ENCODE measurements around the gene CACTIN. TPM values are rescaled to one million over a fixed set of nuclear protein-coding genes. Genes with fewer than 3 reads are reported as not detected.

Gene CACTIN
- total and polyA plus RNA-seq, 4 donors, result 16.7 to 23.4 (median 18.7) TPM

GRCh38 chr19:3661284-3662238 lies 35.0 kb upstream of the CACTIN start:
- no peaks in the 10 kb centered on the region for H3K9me3 ChIP-seq (ENCODE audit: control insufficient read depth in 4 of 4, insufficient read depth in 3 of 4, low read length in 3 of 4)
- no peak overlapping the region for H3K27ac ChIP-seq (ENCODE audit: low read depth in 1 of 2, low read length in 1 of 2)
- no peaks in the 10 kb centered on the region for H3K4me1 ChIP-seq (ENCODE audit: control insufficient read depth in 5 of 5, insufficient read depth in 5 of 5, low read length in 5 of 5)
- H3K27me3 ChIP-seq (ENCODE audit: control insufficient read depth in 3 of 3, insufficient read depth in 3 of 3, low read length in 2 of 3), result no peaks in the 10 kb centered on the region
- peaks cover 6 to 58% (median 29%) of the 10 kb centered on the region in 4 donors for H3K36me3 ChIP-seq (ENCODE audit: control insufficient read depth in 4 of 4, insufficient read depth in 4 of 4, low read length in 4 of 4)
- no peak overlapping the region for H3K9ac ChIP-seq (ENCODE audit: insufficient read depth in 1 of 2, low read length in 2 of 2)
- 96 to 99% methylated on average over 33 to 34 of the region's 34 CpGs for WGBS, 2 donors
- no peak for ATAC-seq (ENCODE audit: insufficient read depth, low FRiP score)
- no peak for TF ChIP-seq CTCF (IDR thresholded peaks at IDR 0.05; ENCODE audit: control extremely low read depth, extremely low read depth)
- no peak for DNase-seq
- H3K4me3 ChIP-seq, result no peak overlapping the region

- Histone ChIP-seq H3K9ac (ENCODE audit: insufficient read depth in 1 of 2, low read length in 2 of 2) (no peak overlapping the region), H3K27me3 (ENCODE audit: control insufficient read depth in 3 of 3, insufficient read depth in 3 of 3, low read length in 2 of 3) (no peaks in the 10 kb centered on the region), H3K4me3 (no peak overlapping the region), H3K36me3 (ENCODE audit: control insufficient read depth in 4 of 4, insufficient read depth in 4 of 4, low read length in 4 of 4) (peaks cover 6 to 67% (median 28%) of the 10 kb centered on the region in 4 donors), H3K27ac (ENCODE audit: low read depth in 1 of 2, low read length in 1 of 2) (no peak overlapping the region), H3K9me3 (ENCODE audit: control insufficient read depth in 4 of 4, insufficient read depth in 3 of 4, low read length in 3 of 4) (no peaks in the 10 kb centered on the region), H3K4me1 (ENCODE audit: control insufficient read depth in 5 of 5, insufficient read depth in 5 of 5, low read length in 5 of 5) (no peaks in the 10 kb centered on the region)
- no peak for TF ChIP-seq CTCF (IDR thresholded peaks at IDR 0.05; ENCODE audit: control extremely low read depth, extremely low read depth)
- WGBS, 2 donors, result 84 to 87% methylated on average over 23 of the region's 23 CpGs
- no peak for ATAC-seq (ENCODE audit: insufficient read depth, low FRiP score)
- no peak for DNase-seq
Measured at GRCh38 chr19:3660493-3661219, 34.1 kb upstream of the CACTIN start.

- Histone ChIP-seq H3K4me1 (ENCODE audit: control insufficient read depth in 5 of 5, insufficient read depth in 5 of 5, low read length in 5 of 5) (no peaks in the 10 kb centered on the region), H3K4me3 (no peak overlapping the region), H3K27me3 (ENCODE audit: control insufficient read depth in 3 of 3, insufficient read depth in 3 of 3, low read length in 2 of 3) (no peaks in the 10 kb centered on the region), H3K36me3 (ENCODE audit: control insufficient read depth in 4 of 4, insufficient read depth in 4 of 4, low read length in 4 of 4) (peaks cover 6 to 68% (median 25%) of the 10 kb centered on the region in 4 donors), H3K9ac (ENCODE audit: insufficient read depth in 1 of 2, low read length in 2 of 2) (no peak overlapping the region), H3K9me3 (ENCODE audit: control insufficient read depth in 4 of 4, insufficient read depth in 3 of 4, low read length in 3 of 4) (no peaks in the 10 kb centered on the region), H3K27ac (ENCODE audit: low read depth in 1 of 2, low read length in 1 of 2) (no peak overlapping the region)
- no peak for TF ChIP-seq CTCF (IDR thresholded peaks at IDR 0.05; ENCODE audit: control extremely low read depth, extremely low read depth)
- 93 to 95% methylated on average over 22 of the region's 22 CpGs for WGBS, 2 donors
- ATAC-seq (ENCODE audit: insufficient read depth, low FRiP score) (no peak), DNase-seq (no peak)
Measured at GRCh38 chr19:3659746-3660112, 33.1 kb upstream of the CACTIN start.
